Measurements from ENCODE around the gene UCHL5. TPM values are rescaled to one million over a fixed set of nuclear protein-coding genes. Genes with fewer than 3 reads are reported as not detected.

UCHL5 gene
- total and polyA plus RNA-seq, 2 experiments from 2014 or later = 22.5 to 50.8 TPM

DNA sequence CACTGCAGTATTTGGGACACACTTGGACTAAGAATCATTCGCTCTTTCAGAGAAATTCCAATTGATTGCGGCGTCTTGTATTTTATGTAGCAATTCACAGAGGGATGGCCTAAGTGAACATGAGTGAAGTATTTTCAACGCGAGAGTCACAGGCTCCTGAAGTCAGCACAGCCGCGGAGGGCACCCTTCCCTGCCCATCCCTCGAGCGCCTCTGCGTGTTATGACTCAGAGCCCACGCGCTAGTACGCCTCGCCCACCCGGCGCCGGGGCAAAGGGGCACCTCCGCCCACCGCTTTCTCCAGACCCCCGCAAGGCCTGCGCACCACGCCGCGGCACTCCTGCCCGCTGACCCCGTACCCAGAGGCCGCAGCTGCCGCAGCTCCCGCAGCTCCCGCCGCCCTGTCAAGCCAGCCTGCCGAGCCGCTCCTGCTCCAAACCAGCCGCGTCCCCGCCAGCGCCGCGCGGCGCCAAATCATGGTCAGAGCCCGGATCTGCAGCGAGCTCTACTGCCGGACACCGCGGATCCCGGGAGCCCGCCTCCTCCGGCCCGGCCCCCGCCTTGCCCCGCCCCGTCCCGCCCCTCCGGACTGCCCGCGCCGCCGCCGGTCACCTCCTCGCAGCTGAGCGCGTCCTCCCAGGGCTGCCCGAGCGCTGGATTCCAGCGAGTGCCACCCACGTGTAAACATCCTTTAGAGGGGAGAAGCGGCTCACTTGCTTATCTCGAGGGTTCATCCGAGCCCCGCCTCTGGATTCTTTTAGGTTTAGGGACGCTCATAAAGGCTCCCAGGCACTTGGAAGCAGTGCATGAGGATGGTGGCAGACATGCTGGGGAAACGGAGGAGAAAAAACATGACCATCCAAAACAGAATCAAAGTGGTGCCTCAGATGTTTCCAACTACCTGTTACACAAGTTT, 46.0 kb upstream of the UCHL5 start, which contains the start of gene GLRX2:
Gene GLRX2 (minus strand): TSS at position 508 of the 914 bp plus-strand sequence. CDS start 32 bp downstream, at position 476.
- Histone ChIP-seq H3K9me3 (ENCODE audit: low read depth) (no peaks in the 10 kb centered on the region), H3K9ac (peak within 1 kb of the TSS; percentile 91), H3K4me2 (ENCODE audit: unreplicated experiment) (peak within 1 kb of the TSS; percentile 88), H3K27me3 (replicated peaks; ENCODE audit: insufficient read depth) (no peaks in the 10 kb centered on the region), H3K27ac (peak within 1 kb of the TSS; percentile 93), H3K4me1 (ENCODE audit: insufficient read depth) (peaks cover 12% of the 10 kb centered on the region), H3F3A (ENCODE audit: insufficient read depth) (peaks cover 39% of the 10 kb centered on the region), H3K4me3 (peak within 1 kb of the TSS; percentile 91), H3K79me2 (ENCODE audit: insufficient read depth) (peaks cover 43% of the 10 kb centered on the region), H3K36me3 (ENCODE audit: low read depth) (0 out of 2 replicates have a peak, but pooled peaks cover 8% of the 10 kb centered on the region), H4K20me1 (ENCODE audit: insufficient read depth) (no peaks in the 10 kb centered on the region), H3K9me2 (ENCODE audit: insufficient read depth) (no peaks in the 10 kb centered on the region), H2AFZ (peak within 1 kb of the TSS; percentile 88)
- 2% methylated on average over 44 to 55 of the region's 73 CpGs for WGBS, 2 experiments (ENCODE audit: low coverage in 1 of 2, low lambda C conversion rate in 2 of 2, missing lambda C conversion rate in 2 of 2)
- DNase-seq = peak; percentile 97
- TF ChIP-seq EZH2phosphoT487 (IDR thresholded peaks at IDR 0.05; ENCODE audit: insufficient read depth, low read depth) (no peak), EZH2 (IDR thresholded peaks at IDR 0.05; ENCODE audit: insufficient read depth, poor library complexity, severe bottlenecking) (no peak)
- in situ Hi-C loops (cut with MboI) = no loop called here

DNA sequence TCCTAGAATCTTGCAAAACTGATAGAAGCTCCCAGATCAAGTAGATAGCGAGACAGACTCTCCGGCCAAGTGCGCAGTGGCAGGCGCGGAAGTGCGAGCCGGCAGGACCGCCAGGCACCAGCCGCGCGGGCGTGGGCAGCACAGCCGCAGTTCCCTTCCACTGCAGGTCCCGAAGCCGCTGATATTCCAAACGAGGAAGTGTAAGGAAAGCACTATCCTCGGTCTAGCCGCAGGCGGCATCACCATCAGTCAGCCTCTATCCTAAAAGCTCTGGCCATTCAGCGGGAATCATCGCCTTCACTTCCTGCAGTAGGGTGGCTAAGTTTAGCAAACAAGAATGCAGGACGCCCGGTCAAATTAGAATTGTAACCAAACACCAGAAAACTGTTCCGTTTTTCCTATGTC, 45.3 kb upstream of the UCHL5 start:
- peak overlapping the region; percentile 88 for H3K4me2 ChIP-seq (ENCODE audit: unreplicated experiment)
- H3K9me2 ChIP-seq (ENCODE audit: insufficient read depth) = no peaks in the 10 kb centered on the region
- H3K9me3 ChIP-seq (ENCODE audit: low read depth) = no peaks in the 10 kb centered on the region
- H2AFZ ChIP-seq = peak overlapping the region; percentile 88
- peaks cover 11% of the 10 kb centered on the region for H3K4me1 ChIP-seq (ENCODE audit: insufficient read depth)
- no peaks in the 10 kb centered on the region for H4K20me1 ChIP-seq (ENCODE audit: insufficient read depth)
- in situ Hi-C loops (cut with MboI) = no loop called here
- H3K9ac ChIP-seq = peak overlapping the region; percentile 91
- H3K27me3 ChIP-seq (replicated peaks; ENCODE audit: insufficient read depth) = no peaks in the 10 kb centered on the region
- H3K36me3 ChIP-seq (ENCODE audit: low read depth) = peaks cover 15% of the 10 kb centered on the region; the same call in 1 of the 2 replicates
- peaks cover 49% of the 10 kb centered on the region for H3K79me2 ChIP-seq (ENCODE audit: insufficient read depth)
- TF ChIP-seq EZH2phosphoT487 (IDR thresholded peaks at IDR 0.05; ENCODE audit: insufficient read depth, low read depth) (no peak), EZH2 (IDR thresholded peaks at IDR 0.05; ENCODE audit: insufficient read depth, poor library complexity, severe bottlenecking) (no peak)
- 2 to 3% methylated on average over 24 of the region's 24 CpGs for WGBS, 2 experiments (ENCODE audit: low coverage in 1 of 2, low lambda C conversion rate in 2 of 2, missing lambda C conversion rate in 2 of 2)
- H3K27ac ChIP-seq = peak overlapping the region; percentile 93
- peak; percentile 78 for DNase-seq
- peaks cover 39% of the 10 kb centered on the region for H3F3A ChIP-seq (ENCODE audit: insufficient read depth)
- H3K4me3 ChIP-seq = peak overlapping the region; percentile 91

DNA sequence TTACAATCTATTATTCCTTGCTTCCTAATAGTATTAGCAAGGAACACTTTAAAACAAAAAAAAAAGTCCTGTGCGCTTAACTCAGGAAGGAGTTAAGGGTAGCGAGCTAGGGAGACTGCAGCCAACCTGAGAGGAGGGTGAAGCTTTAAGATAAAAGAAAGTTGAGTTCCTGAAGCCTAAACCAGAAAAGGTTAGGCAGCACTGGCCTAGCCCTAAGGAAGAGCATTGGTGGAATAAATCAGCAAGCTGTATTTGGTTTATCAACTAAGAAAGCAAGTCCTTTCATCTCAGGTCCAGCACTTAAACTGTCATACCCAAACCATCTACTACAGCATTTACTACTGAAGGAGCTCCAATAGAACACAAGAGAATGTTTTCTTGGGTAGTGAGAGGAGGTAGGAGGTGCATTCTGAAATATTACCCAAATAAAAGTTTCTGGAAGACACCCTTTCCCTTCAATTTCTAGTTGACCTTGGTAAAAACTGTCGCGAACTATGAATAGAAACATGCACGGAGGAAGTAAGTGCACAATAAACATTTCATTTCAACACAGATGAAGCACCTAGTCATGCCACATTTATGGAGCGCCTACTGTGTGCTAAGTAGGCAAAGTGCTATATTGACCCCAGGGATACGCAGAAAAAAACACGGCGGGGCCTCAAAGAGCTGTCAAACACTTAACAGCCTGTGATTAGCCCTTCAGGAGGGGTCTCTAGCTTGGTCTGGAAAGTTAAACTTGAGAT, 44.8 kb upstream of the UCHL5 start:
- H3K79me2 ChIP-seq (ENCODE audit: insufficient read depth) = peaks cover 55% of the 10 kb centered on the region
- peaks cover 39% of the 10 kb centered on the region for H3F3A ChIP-seq (ENCODE audit: insufficient read depth)
- 22 to 29% methylated on average over 9 of the region's 9 CpGs for WGBS, 2 experiments (ENCODE audit: low coverage in 1 of 2, low lambda C conversion rate in 2 of 2, missing lambda C conversion rate in 2 of 2)
- H3K36me3 ChIP-seq (ENCODE audit: low read depth) = peaks cover 21% of the 10 kb centered on the region; the same call in 1 of the 2 replicates
- H3K9me2 ChIP-seq (ENCODE audit: insufficient read depth) = no peaks in the 10 kb centered on the region
- peak overlapping the region; percentile 88 for H2AFZ ChIP-seq
- H3K4me3 ChIP-seq = peak overlapping the region; percentile 91
- H3K9ac ChIP-seq = peak overlapping the region; percentile 91
- peaks cover 11% of the 10 kb centered on the region for H3K4me1 ChIP-seq (ENCODE audit: insufficient read depth)
- peak; percentile 40 for DNase-seq
- H3K27me3 ChIP-seq (replicated peaks; ENCODE audit: insufficient read depth) = no peaks in the 10 kb centered on the region
- H3K9me3 ChIP-seq (ENCODE audit: low read depth) = no peaks in the 10 kb centered on the region
- no peaks in the 10 kb centered on the region for H4K20me1 ChIP-seq (ENCODE audit: insufficient read depth)
- peak overlapping the region; percentile 93 for H3K27ac ChIP-seq
- peak overlapping the region; percentile 88 for H3K4me2 ChIP-seq (ENCODE audit: unreplicated experiment)
- TF ChIP-seq EZH2phosphoT487 (IDR thresholded peaks at IDR 0.05; ENCODE audit: insufficient read depth, low read depth) = no peak
- TF ChIP-seq EZH2 (IDR thresholded peaks at IDR 0.05; ENCODE audit: insufficient read depth, poor library complexity, severe bottlenecking) = no peak
- in situ Hi-C loops (cut with MboI) = no loop called here

DNA sequence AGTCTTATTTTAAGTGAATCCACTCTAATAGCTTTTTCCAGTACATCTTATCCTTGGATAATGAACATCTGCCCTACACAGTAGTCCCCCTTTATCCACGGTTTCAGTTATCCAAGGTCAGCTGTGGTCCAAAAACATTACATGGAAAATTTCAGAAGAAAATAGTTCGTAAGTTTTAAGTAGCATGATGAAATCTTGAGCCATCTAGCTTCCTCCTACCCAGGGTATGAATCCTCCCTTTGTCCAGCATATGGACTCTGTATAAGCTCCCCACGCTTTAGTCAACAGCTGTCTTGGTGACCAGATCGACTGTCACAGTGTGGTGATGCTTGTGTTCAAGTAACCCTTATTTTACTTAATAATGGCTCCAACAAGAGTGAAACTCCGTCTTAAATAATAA, 43.5 kb upstream of the UCHL5 start:
- H3K27me3 ChIP-seq (replicated peaks; ENCODE audit: insufficient read depth) = no peaks in the 10 kb centered on the region
- TF ChIP-seq EZH2 (IDR thresholded peaks at IDR 0.05; ENCODE audit: insufficient read depth, poor library complexity, severe bottlenecking) (no peak), EZH2phosphoT487 (IDR thresholded peaks at IDR 0.05; ENCODE audit: insufficient read depth, low read depth) (no peak)
- H3K4me1 ChIP-seq (ENCODE audit: insufficient read depth) = peaks cover 11% of the 10 kb centered on the region
- DNase-seq = no peak
- H3K79me2 ChIP-seq (ENCODE audit: insufficient read depth) = peaks cover 59% of the 10 kb centered on the region
- H3K9me2 ChIP-seq (ENCODE audit: insufficient read depth) = no peaks in the 10 kb centered on the region
- peak overlapping the region; percentile 91; the same call in 1 of the 2 replicates for H3K9ac ChIP-seq
- WGBS, 2 experiments (ENCODE audit: low coverage in 1 of 2, low lambda C conversion rate in 2 of 2, missing lambda C conversion rate in 2 of 2) = 95 to 98% methylated on average over 5 of the region's 5 CpGs
- no peak overlapping the region for H2AFZ ChIP-seq
- peaks cover 39% of the 10 kb centered on the region for H3F3A ChIP-seq (ENCODE audit: insufficient read depth)
- H3K9me3 ChIP-seq (ENCODE audit: low read depth) = no peaks in the 10 kb centered on the region
- in situ Hi-C loops (cut with MboI) = no loop called here
- H3K4me2 ChIP-seq (ENCODE audit: unreplicated experiment) = peak overlapping the region; percentile 88
- H3K27ac ChIP-seq = 0 out of 2 replicates have a peak overlapping the region, but pooled peaks have one; percentile 93
- no peaks in the 10 kb centered on the region for H4K20me1 ChIP-seq (ENCODE audit: insufficient read depth)
- H3K4me3 ChIP-seq = no peak overlapping the region
- H3K36me3 ChIP-seq (ENCODE audit: low read depth) = peaks cover 26% of the 10 kb centered on the region

Data from GM23248 (cell line).